NCI-H1436 treated with DMSO at 0.1 percent for 48 hours (cell line): ENCODE results near the gene RBPMS2.
"Not testable (repeated sequence)": the region's sequence is repeated elsewhere in the genome, so short reads cannot be mapped to it uniquely, and the experiment has no call there.

Experiments used
- DNase-seq: peaks from one replicate; lab custom pipeline; 2025; lab: John Stamatoyannopoulos, UW

Gene RBPMS2

GRCh38 chr15:64775551-64776401 lies at the start of gene RBPMS2:
RBPMS2 (minus strand) TSS chr15:64775589; CDS start chr15:64775319, 270 bp downstream.
- no peak for DNase-seq

GRCh38 chr15:64824929-64825430 lies 49.6 kb upstream of the RBPMS2 start:
- no peak for DNase-seq

- no peak for DNase-seq
Measured at GRCh38 chr15:64816452-64816851, 41.1 kb upstream of the RBPMS2 start.

- not testable (repeated sequence) for DNase-seq
Measured at GRCh38 chr15:64814965-64815364, 39.6 kb upstream of the RBPMS2 start.

GRCh38 chr15:64814283-64814682 lies 38.9 kb upstream of the RBPMS2 start:
- DNase-seq, result not testable (repeated sequence)

- DNase-seq, result no peak
Measured at GRCh38 chr15:64813075-64813474, 37.7 kb upstream of the RBPMS2 start.

- no peak for DNase-seq
Measured at GRCh38 chr15:64810497-64811326, 35.3 kb upstream of the RBPMS2 start.

- DNase-seq, result no peak
Measured at GRCh38 chr15:64809649-64810496, 34.5 kb upstream of the RBPMS2 start.

GRCh38 chr15:64808785-64809453 lies 33.5 kb upstream of the RBPMS2 start:
- DNase-seq, result no peak

GRCh38 chr15:64807751-64808222 lies 32.4 kb upstream of the RBPMS2 start:
- DNase-seq, result no peak

GRCh38 chr15:64807051-64807749 lies 31.8 kb upstream of the RBPMS2 start:
- no peak for DNase-seq

GRCh38 chr15:64806509-64806908 lies 31.1 kb upstream of the RBPMS2 start:
- DNase-seq, result no peak

GRCh38 chr15:64804619-64805018 lies 29.2 kb upstream of the RBPMS2 start:
- no peak for DNase-seq

GRCh38 chr15:64803526-64803925 lies 28.1 kb upstream of the RBPMS2 start:
- no peak for DNase-seq

GRCh38 chr15:64800476-64800875 lies 25.1 kb upstream of the RBPMS2 start:
- no peak for DNase-seq

GRCh38 chr15:64798905-64799304 lies 23.5 kb upstream of the RBPMS2 start:
- not testable (repeated sequence) for DNase-seq

- DNase-seq, result not testable (repeated sequence)
Measured at GRCh38 chr15:64795921-64796320, 20.5 kb upstream of the RBPMS2 start.

- DNase-seq, result not testable (repeated sequence)
Measured at GRCh38 chr15:64795299-64795698, 19.9 kb upstream of the RBPMS2 start.

GRCh38 chr15:64792282-64792681 lies 16.9 kb upstream of the RBPMS2 start:
- DNase-seq, result no peak

GRCh38 chr15:64791401-64791800 lies 16.0 kb upstream of the RBPMS2 start:
- no peak for DNase-seq
